HG03342 (cell line): ENCODE measurements around the gene TRABD2B.

ENCODE experiments used
- ATAC-seq: cut with Tn5 transposase; IDR thresholded peaks from one replicate; pipeline ENCODE4 v1.9.1; 2021; ENCODE audit warnings: mild to moderate bottlenecking, moderate library complexity; ENCODE audit not compliant: unreplicated experiment

TRABD2B gene

GRCh38 chr1:47856996-47857395 lies 140.2 kb downstream of the TRABD2B start:
- no peak for ATAC-seq

- no peak for ATAC-seq
These were observed 142.0 kb downstream of the TRABD2B start for GRCh38 chr1:47855230-47855629.

- ATAC-seq: no peak
These were observed 142.5 kb downstream of the TRABD2B start for GRCh38 chr1:47854552-47855144.

GRCh38 chr1:47853852-47854251 lies 143.3 kb downstream of the TRABD2B start:
- no peak for ATAC-seq

GRCh38 chr1:47853059-47853458 lies 144.1 kb downstream of the TRABD2B start:
- no peak for ATAC-seq

GRCh38 chr1:47852006-47852718 lies 145.0 kb downstream of the TRABD2B start:
- ATAC-seq: no peak

GRCh38 chr1:47850451-47850850 lies 146.7 kb downstream of the TRABD2B start:
- ATAC-seq: no peak

- ATAC-seq: no peak
These were observed 147.5 kb downstream of the TRABD2B start for GRCh38 chr1:47849591-47850261.

GRCh38 chr1:47849005-47849521 lies 148.1 kb downstream of the TRABD2B start:
- ATAC-seq: no peak

- ATAC-seq: no peak
These were observed 149.4 kb downstream of the TRABD2B start for GRCh38 chr1:47847763-47848162.

- ATAC-seq: no peak
These were observed 152.6 kb downstream of the TRABD2B start for GRCh38 chr1:47844558-47844955.

GRCh38 chr1:47843781-47844557 lies 153.2 kb downstream of the TRABD2B start:
- ATAC-seq: no peak

- no peak for ATAC-seq
These were observed 154.1 kb downstream of the TRABD2B start for GRCh38 chr1:47843059-47843458.

- ATAC-seq: no peak
These were observed 154.8 kb downstream of the TRABD2B start for GRCh38 chr1:47842228-47842919.

- ATAC-seq: no peak
These were observed 155.8 kb downstream of the TRABD2B start for GRCh38 chr1:47841356-47841755.

- ATAC-seq: no peak
These were observed 156.6 kb downstream of the TRABD2B start for GRCh38 chr1:47840393-47841190.

GRCh38 chr1:47839433-47839760 lies 157.8 kb downstream of the TRABD2B start:
- no peak for ATAC-seq

- no peak for ATAC-seq
These were observed 158.4 kb downstream of the TRABD2B start for GRCh38 chr1:47838562-47839432.
